ENCODE data around the gene PTGDS. TPM values are rescaled to one million over a fixed set of nuclear protein-coding genes. Genes with fewer than 3 reads are reported as not detected.

The PTGDS gene
- total RNA-seq, 2 donors from 2014 or later, result 13.8 to 22.1 TPM

GRCh38 chr9:136936645-136937170, 40.6 kb upstream of the PTGDS start:
- Histone ChIP-seq H3K36me3 (ENCODE audit: control insufficient read depth, insufficient read depth, low read length) (peaks cover 35% of the 10 kb centered on the region), H3K4me3 (ENCODE audit: low read length) (no peak overlapping the region), H3K9me3 (ENCODE audit: control insufficient read depth, low read length) (no peaks in the 10 kb centered on the region), H3K27ac (ENCODE audit: low read depth, low read length) (no peak overlapping the region), H3K27me3 (ENCODE audit: control insufficient read depth, insufficient read depth, low read length, poor library complexity, severe bottlenecking) (no peaks in the 10 kb centered on the region), H3K9ac (ENCODE audit: extremely low read depth, low read length, poor library complexity, severe bottlenecking) (no peak overlapping the region), H3K4me1 (ENCODE audit: control insufficient read depth, insufficient read depth, low read length) (no peaks in the 10 kb centered on the region)
- Mint-ChIP-seq H3K27me3 (ENCODE audit: insufficient read depth) (no peaks in the 10 kb centered on the region), H3K4me3 (no peak overlapping the region), H3K9me3 (no peaks in the 10 kb centered on the region), H3K36me3 (ENCODE audit: low read depth) (peaks cover 54% of the 10 kb centered on the region), H3K27ac (no peak overlapping the region), H3K4me1 (no peaks in the 10 kb centered on the region)
- TF ChIP-seq, protein P1, sequence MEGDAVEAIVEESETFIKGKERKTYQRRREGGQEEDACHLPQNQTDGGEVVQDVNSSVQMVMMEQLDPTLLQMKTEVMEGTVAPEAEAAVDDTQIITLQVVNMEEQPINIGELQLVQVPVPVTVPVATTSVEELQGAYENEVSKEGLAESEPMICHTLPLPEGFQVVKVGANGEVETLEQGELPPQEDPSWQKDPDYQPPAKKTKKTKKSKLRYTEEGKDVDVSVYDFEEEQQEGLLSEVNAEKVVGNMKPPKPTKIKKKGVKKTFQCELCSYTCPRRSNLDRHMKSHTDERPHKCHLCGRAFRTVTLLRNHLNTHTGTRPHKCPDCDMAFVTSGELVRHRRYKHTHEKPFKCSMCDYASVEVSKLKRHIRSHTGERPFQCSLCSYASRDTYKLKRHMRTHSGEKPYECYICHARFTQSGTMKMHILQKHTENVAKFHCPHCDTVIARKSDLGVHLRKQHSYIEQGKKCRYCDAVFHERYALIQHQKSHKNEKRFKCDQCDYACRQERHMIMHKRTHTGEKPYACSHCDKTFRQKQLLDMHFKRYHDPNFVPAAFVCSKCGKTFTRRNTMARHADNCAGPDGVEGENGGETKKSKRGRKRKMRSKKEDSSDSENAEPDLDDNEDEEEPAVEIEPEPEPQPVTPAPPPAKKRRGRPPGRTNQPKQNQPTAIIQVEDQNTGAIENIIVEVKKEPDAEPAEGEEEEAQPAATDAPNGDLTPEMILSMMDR (conservative IDR thresholded peaks at IDR 0.05), result no peak
- WGBS, 2 experiments (ENCODE audit: insufficient coverage in 1 of 2, insufficient read length in 1 of 2), result 91 to 92% methylated on average over 3 to 8 of the region's 8 CpGs
- DNase-seq, result no peak

- TF ChIP-seq, protein P1 (conservative IDR thresholded peaks at IDR 0.05), result no peak
- no peaks in the 10 kb centered on the region for H3K4me1 ChIP-seq (ENCODE audit: control insufficient read depth, insufficient read depth, low read length)
- no peaks in the 10 kb centered on the region for H3K27me3 Mint-ChIP-seq (ENCODE audit: insufficient read depth)
- H3K27ac ChIP-seq (ENCODE audit: low read depth, low read length), result no peak overlapping the region
- H3K9me3 ChIP-seq (ENCODE audit: control insufficient read depth, low read length), result no peaks in the 10 kb centered on the region
- peak; percentile 31 for DNase-seq
- H3K36me3 Mint-ChIP-seq (ENCODE audit: low read depth), result peaks cover 53% of the 10 kb centered on the region
- H3K27me3 ChIP-seq (ENCODE audit: control insufficient read depth, insufficient read depth, low read length, poor library complexity, severe bottlenecking), result no peaks in the 10 kb centered on the region
- H3K9me3 Mint-ChIP-seq, result no peaks in the 10 kb centered on the region
- H3K4me3 Mint-ChIP-seq, result no peak overlapping the region
- no peak overlapping the region for H3K9ac ChIP-seq (ENCODE audit: extremely low read depth, low read length, poor library complexity, severe bottlenecking)
- no peak overlapping the region for H3K27ac Mint-ChIP-seq
- 97 to 98% methylated on average over 7 to 15 of the region's 15 CpGs for WGBS, 2 experiments (ENCODE audit: insufficient coverage in 1 of 2, insufficient read length in 1 of 2)
- H3K36me3 ChIP-seq (ENCODE audit: control insufficient read depth, insufficient read depth, low read length), result peaks cover 37% of the 10 kb centered on the region
- no peaks in the 10 kb centered on the region for H3K4me1 Mint-ChIP-seq
- H3K4me3 ChIP-seq (ENCODE audit: low read length), result no peak overlapping the region
Measured at GRCh38 chr9:136937186-136938001, 39.9 kb upstream of the PTGDS start.

- H3K4me1 ChIP-seq (ENCODE audit: control insufficient read depth, insufficient read depth, low read length), result no peaks in the 10 kb centered on the region
- no peaks in the 10 kb centered on the region for H3K27me3 ChIP-seq (ENCODE audit: control insufficient read depth, insufficient read depth, low read length, poor library complexity, severe bottlenecking)
- no peak overlapping the region for H3K27ac Mint-ChIP-seq
- no peak overlapping the region for H3K4me3 Mint-ChIP-seq
- peaks cover 42% of the 10 kb centered on the region for H3K36me3 Mint-ChIP-seq (ENCODE audit: low read depth)
- H3K9me3 ChIP-seq (ENCODE audit: control insufficient read depth, low read length), result no peaks in the 10 kb centered on the region
- no peak overlapping the region for H3K4me3 ChIP-seq (ENCODE audit: low read length)
- no peaks in the 10 kb centered on the region for H3K27me3 Mint-ChIP-seq (ENCODE audit: insufficient read depth)
- H3K9me3 Mint-ChIP-seq, result no peaks in the 10 kb centered on the region
- DNase-seq, result no peak
- H3K36me3 ChIP-seq (ENCODE audit: control insufficient read depth, insufficient read depth, low read length), result peaks cover 38% of the 10 kb centered on the region
- no peak overlapping the region for H3K9ac ChIP-seq (ENCODE audit: extremely low read depth, low read length, poor library complexity, severe bottlenecking)
- H3K4me1 Mint-ChIP-seq, result no peaks in the 10 kb centered on the region
- 94 to 96% methylated on average over 22 to 28 of the region's 28 CpGs for WGBS, 2 experiments (ENCODE audit: insufficient coverage in 1 of 2, insufficient read length in 1 of 2)
- TF ChIP-seq, protein P1 (conservative IDR thresholded peaks at IDR 0.05), result no peak
- H3K27ac ChIP-seq (ENCODE audit: low read depth, low read length), result peak overlapping the region; percentile 38
Measured at GRCh38 chr9:136939431-136939995, 37.8 kb upstream of the PTGDS start.

Measured in endodermal cell (in vitro differentiated cells).